SK-N-SH (cell line): ENCODE measurements around the gene APBB2. TPM values are rescaled to one million over a fixed set of nuclear protein-coding genes. Genes with fewer than 3 reads are reported as not detected.

Experiments used
- CTCF ChIA-PET: fragments of 300-600, 350-600 bp; formaldehyde crosslinking; extraction: SDS; loops from one replicate; lab custom pipeline; 2021; lab: Yijun Ruan, JAX
- POLR2A ChIA-PET: fragments of 350-600 bp; sonication (Branson Sonifier 250); formaldehyde crosslinking; extraction: SDS; loops from one replicate; lab custom pipeline; 2020; ENCODE audit warnings: antibody characterized with exemption, inconsistent platforms; lab: Yijun Ruan, JAX
- DNase-seq: peaks from one replicate; pipeline ENCODE4 v3.0.0; 2012
- H2AFZ ChIP-seq: fragments of 200-600 bp; sonication (generic); 2 replicates; pipeline ENCODE4 v1.8.1; 2016; ENCODE audit warnings: antibody characterized with exemption, mild to moderate bottlenecking, low read depth
- H3F3A ChIP-seq: fragments of 200-600 bp; sonication (generic); replicated peaks from 2 replicates; pipeline ENCODE3; 2016; ENCODE audit warnings: antibody characterized with exemption, mild to moderate bottlenecking; ENCODE audit not compliant: insufficient read depth
- H3K27ac ChIP-seq, 2 experiments: fragments of 200-500 bp in 1 of 2; fragments of 200-600 bp in 1 of 2; sonication (Bioruptor generic) in 1 of 2; sonication (generic), shearing (Covaris generic) in 1 of 2; 2 replicates each; pipeline versions ENCODE4 v1.5.1 to v1.6.1; 2014 to 2016; ENCODE audit warnings: low read depth in 2 of 2, inconsistent platforms in 1 of 2, low read length in 1 of 2, mild to moderate bottlenecking in 1 of 2, mixed read lengths in 1 of 2
- H3K27me3 ChIP-seq: fragments of 200-600 bp; sonication (generic), shearing (Covaris generic); 2 replicates; pipeline ENCODE4 v1.6.1; 2016; ENCODE audit warnings: mixed run types; ENCODE audit not compliant: insufficient read depth
- H3K36me3 ChIP-seq, 2 experiments: fragments of 200-500 bp in 1 of 2; fragments of 200-600 bp in 1 of 2; sonication (Bioruptor generic) in 1 of 2; sonication (generic) in 1 of 2; replicated peaks in 1 of 2; 2 replicates each; pipeline versions ENCODE3 to v1.5.1; 2014 to 2016; ENCODE audit warnings: low read length in 1 of 2, mild to moderate bottlenecking in 1 of 2; ENCODE audit not compliant: insufficient read depth in 2 of 2, control insufficient read depth in 1 of 2
- H3K4me1 ChIP-seq, 2 experiments: fragments of 200-500 bp in 1 of 2; fragments of 200-600 bp in 1 of 2; sonication (Bioruptor generic) in 1 of 2; sonication (generic), shearing (Covaris generic) in 1 of 2; 2 replicates each; pipeline versions ENCODE4 v1.5.1 to v1.6.1; 2014 to 2016; ENCODE audit warnings: low read depth in 1 of 2, low read length in 1 of 2, mixed run types in 1 of 2; ENCODE audit not compliant: insufficient read depth in 2 of 2, control insufficient read depth in 1 of 2
- H3K4me2 ChIP-seq: fragments of 200-600 bp; sonication (generic), shearing (Covaris generic); 2 replicates; pipeline ENCODE4 v1.6.1; 2017; ENCODE audit warnings: mixed run types
- H3K4me3 ChIP-seq, 2 experiments: fragments of 200-500 bp in 1 of 2; fragments of 200-600 bp in 1 of 2; sonication (Bioruptor generic) in 1 of 2; sonication (generic), shearing (Covaris generic) in 1 of 2; 2 replicates each; pipeline versions ENCODE4 v1.5.1 to v1.8.1; 2014 to 2016; ENCODE audit warnings: low read depth in 2 of 2, inconsistent platforms in 1 of 2, low read length in 1 of 2, mild to moderate bottlenecking in 1 of 2, mixed read lengths in 1 of 2, moderate library complexity in 1 of 2
- H3K79me2 ChIP-seq: fragments of 200-600 bp; sonication (generic); 2 replicates; pipeline ENCODE4 v1.8.1; 2017; ENCODE audit warnings: mild to moderate bottlenecking; ENCODE audit not compliant: insufficient read depth
- H3K9ac ChIP-seq: fragments of 200-600 bp; sonication (generic); 2 replicates; pipeline ENCODE4 v1.6.1; 2017; ENCODE audit warnings: mixed run types
- H3K9me2 ChIP-seq: fragments of 200-600 bp; sonication (generic); 2 replicates; pipeline ENCODE4 v1.6.1; 2017; ENCODE audit warnings: mixed run types
- H3K9me3 ChIP-seq: fragments of 200-600 bp; sonication (generic); 2 replicates; pipeline ENCODE4 v1.6.1; 2017; ENCODE audit warnings: mixed run types, mild to moderate bottlenecking, moderate library complexity
- H4K20me1 ChIP-seq: fragments of 200-600 bp; sonication (generic); 2 replicates; pipeline ENCODE4 v1.6.1; 2017; ENCODE audit warnings: mild to moderate bottlenecking, mixed run types; ENCODE audit not compliant: insufficient read depth
- CHD2 ChIP-seq: fragments of 150-350 bp; IDR thresholded peaks from 2 replicates; pipeline ENCODE4 v1.6.1; 2018; ENCODE audit warnings: low read length; ENCODE audit not compliant: partially characterized antibody
- CTCF ChIP-seq: fragments of 200-600 bp; sonication (generic); IDR thresholded peaks from 2 replicates; pipeline ENCODE4 v1.6.1; 2017; ENCODE audit warnings: antibody characterized with exemption, mild to moderate bottlenecking, moderate library complexity
- ELF1 ChIP-seq: IDR thresholded peaks from 2 replicates; pipeline ENCODE4 v1.4.0; 2012
- EP300 ChIP-seq, 2 experiments: IDR thresholded peaks; 2 replicates each; pipeline versions ENCODE4 v1.4.0 to v1.6.1; 2012; ENCODE audit warnings: borderline replicate concordance in 1 of 2, low read depth in 1 of 2, low read length in 1 of 2
- FOSL2 ChIP-seq: IDR thresholded peaks from 2 replicates; pipeline ENCODE4 v1.4.0; 2012; ENCODE audit warnings: low read depth, mild to moderate bottlenecking, moderate library complexity, borderline replicate concordance
- JUND ChIP-seq: IDR thresholded peaks from 2 replicates; pipeline ENCODE4 v1.4.0; 2012
- MEF2A ChIP-seq: IDR thresholded peaks from 2 replicates; pipeline ENCODE4 v1.4.0; 2012; ENCODE audit warnings: low read depth, borderline replicate concordance
- MXI1 ChIP-seq: IDR thresholded peaks from 2 replicates; pipeline ENCODE4 v1.6.1; 2012; ENCODE audit warnings: mild to moderate bottlenecking, low read depth, low read length, improper control_type of control experiment
- RFX5 ChIP-seq: IDR thresholded peaks from 2 replicates; pipeline ENCODE4 v1.6.1; 2012; ENCODE audit warnings: mild to moderate bottlenecking, improper control_type of control experiment, low read length
- SMC3 ChIP-seq: IDR thresholded peaks from 2 replicates; pipeline ENCODE4 v1.6.1; 2012; ENCODE audit warnings: low read depth, low read length, improper control_type of control experiment
- TEAD4 ChIP-seq: IDR thresholded peaks from 2 replicates; pipeline ENCODE4 v1.4.0; 2012; ENCODE audit warnings: mild to moderate bottlenecking, borderline replicate concordance; ENCODE audit not compliant: insufficient read depth
- USF1 ChIP-seq: IDR thresholded peaks from 2 replicates; pipeline ENCODE4 v1.4.0; 2012; ENCODE audit warnings: low read depth, borderline replicate concordance
- WGBS: methylation state at CpG from one replicate; pipeline ENCODE4 v1.1.6; 2017; ENCODE audit warnings: low lambda C conversion rate; 5-methylcytosine and 5-hydroxymethylcytosine counted together
- polyA plus RNA-seq, 3 experiments: library from polyadenylated mRNA; depleted of rRNA; stranded (reverse); fragments of >200 nt; gene quantifications; 2 replicates each; pipeline ENCODE4 v1.2.3, GENCODE V29; 2012

APBB2 gene
- polyA plus RNA-seq, 1 of the 3 experiments (the other 2 are of a cell fraction), result 49.8 TPM

GRCh38 chr4:40856277-40856839 lies 358.0 kb downstream of the APBB2 start:
- peak overlapping the region in 1 of 2 experiments; percentile 24; a peak in 1 of 4 replicates for H3K27ac ChIP-seq
- CTCF ChIA-PET, result interaction anchor here (0.9 to 2.5 kb wide), 5 partner anchors 10 to 120 kb away, joined by 3 to 16 read pairs (median 3); no protein-coding TSS in a partner anchor
- H4K20me1 ChIP-seq, result no peaks in the 10 kb centered on the region
- POLR2A ChIA-PET, result interaction anchor here (0.6 kb wide), 2 partner anchors 367 to 1303 kb away, joined by 3 to 4 read pairs; no protein-coding TSS in a partner anchor
- no peak for DNase-seq
- no peaks in the 10 kb centered on the region for H3K9me3 ChIP-seq
- 68% methylated on average over 15 of the region's 16 CpGs for WGBS
- H3K27me3 ChIP-seq, result no peaks in the 10 kb centered on the region
- H3K4me2 ChIP-seq, result no peak overlapping the region
- peak overlapping the region in 1 of 2 experiments; percentile 48; a peak in 2 of 4 replicates for H3K4me3 ChIP-seq
- H2AFZ ChIP-seq, result no peak overlapping the region
- no peak for TF ChIP-seq MXI1
- TF ChIP-seq CTCF, result no peak
- no peak for TF ChIP-seq JUND
- TF ChIP-seq MEF2A, result no peak
- TF ChIP-seq FOSL2, result no peak
- H3K36me3 ChIP-seq, result peaks cover 0 to 15% of the 10 kb centered on the region in 2 experiments
- H3K9ac ChIP-seq, result no peak overlapping the region
- H3K79me2 ChIP-seq, result no peaks in the 10 kb centered on the region; the same call in 1 of the 2 replicates
- peaks cover 2% of the 10 kb centered on the region for H3F3A ChIP-seq
- H3K4me1 ChIP-seq, result no peaks in the 10 kb centered on the region; a peak in 1 of 4 replicates
- no peaks in the 10 kb centered on the region for H3K9me2 ChIP-seq

- Histone ChIP-seq H3K4me2 (no peak overlapping the region), H3K79me2 (no peaks in the 10 kb centered on the region; the same call in none of the 2 replicates), H3K4me3 (no peak overlapping the region), H3K4me1 (peaks cover 0 to 10% of the 10 kb centered on the region in 2 experiments; a peak in 1 of 4 replicates), H3K36me3 (peaks cover 0 to 5% of the 10 kb centered on the region in 2 experiments), H2AFZ (no peak overlapping the region), H3K27ac (no peak overlapping the region), H3K27me3 (no peaks in the 10 kb centered on the region), H3K9me2 (no peaks in the 10 kb centered on the region), H3K9ac (no peak overlapping the region), H3F3A (no peaks in the 10 kb centered on the region), H3K9me3 (no peaks in the 10 kb centered on the region), H4K20me1 (no peaks in the 10 kb centered on the region)
- ChIA-PET CTCF (interaction anchor here (2.1 kb wide), 1 partner anchor 10 kb away, joined by 7 read pairs; no protein-coding TSS in a partner anchor), POLR2A (no interaction called here)
- no peak for DNase-seq
- 94% methylated on average over 4 of the region's 4 CpGs for whole genome bisulfite sequencing
- TF ChIP-seq ELF1, result no peak
- TF ChIP-seq SMC3, result no peak
- no peak for TF ChIP-seq USF1
- TF ChIP-seq RFX5, result no peak
- TF ChIP-seq CHD2, result no peak
- no peak for TF ChIP-seq EP300 (IDR thresholded peaks at IDR 0.05; ENCODE audit: borderline replicate concordance in 1 of 2, low read depth in 1 of 2, low read length in 1 of 2)
- no peak for TF ChIP-seq TEAD4
Measured at GRCh38 chr4:40850496-40850895, 363.8 kb downstream of the APBB2 start.
